GM23338 (cell line): Measurements from ENCODE around the gene SYCP2. TPM values are rescaled to one million over a fixed set of nuclear protein-coding genes. Genes with fewer than 3 reads are reported as not detected.

ENCODE experiments used
- ATAC-seq: fragments of 200-7000 bp; cut with Tn5 transposase; 3 replicates; pipeline ENCODE4 v1.9.1; 2020
- DNase-seq: peaks from one replicate; pipeline ENCODE4 v3.0.0-alpha.2; 2015; ENCODE audit warnings: low spot score
- H2AFZ ChIP-seq: fragments of 200-600 bp; sonication (generic); 2 replicates; pipeline ENCODE4 v1.8.0; 2016; ENCODE audit warnings: antibody characterized with exemption, mild to moderate bottlenecking, moderate library complexity
- H3F3A ChIP-seq: fragments of 200-600 bp; sonication (generic); replicated peaks from 2 replicates; pipeline ENCODE4 v1.8.0; 2017; ENCODE audit warnings: antibody characterized with exemption, mixed run types, low read depth
- H3K27ac ChIP-seq: fragments of 200-600 bp; sonication (generic); 2 replicates; pipeline ENCODE4 v1.6.1; 2016; ENCODE audit warnings: low read depth
- H3K27me3 ChIP-seq: fragments of 200-600 bp; sonication (generic); 2 replicates; pipeline ENCODE4 v1.8.0; 2016; ENCODE audit warnings: mild to moderate bottlenecking, mixed run types, moderate library complexity; ENCODE audit not compliant: insufficient read depth
- H3K36me3 ChIP-seq: fragments of 200-600 bp; sonication (generic); 2 replicates; pipeline ENCODE4 v1.8.0; 2016; ENCODE audit warnings: mild to moderate bottlenecking; ENCODE audit not compliant: insufficient read depth
- H3K4me1 ChIP-seq: fragments of 200-600 bp; sonication (generic); 2 replicates; pipeline ENCODE4 v1.8.0; 2016; ENCODE audit warnings: mild to moderate bottlenecking, moderate library complexity; ENCODE audit not compliant: insufficient read depth
- H3K4me2 ChIP-seq: fragments of 200-600 bp; sonication (generic); 2 replicates; pipeline ENCODE4 v1.7.1; 2017; ENCODE audit warnings: mixed run types
- H3K4me3 ChIP-seq: fragments of 200-600 bp; sonication (generic); 2 replicates; pipeline ENCODE4 v1.6.1; 2016; ENCODE audit warnings: mixed run types
- H3K79me2 ChIP-seq: fragments of 200-600 bp; sonication (generic); replicated peaks from 2 replicates; pipeline ENCODE4 v1.8.0; 2017; ENCODE audit warnings: mild to moderate bottlenecking; ENCODE audit not compliant: insufficient read depth
- H3K9me2 ChIP-seq: fragments of 200-600 bp; sonication (generic); 2 replicates; pipeline ENCODE4 v1.8.0; 2017; ENCODE audit not compliant: insufficient read depth
- H4K20me1 ChIP-seq: fragments of 200-600 bp; sonication (generic); replicated peaks from 2 replicates; pipeline ENCODE4 v1.8.0; 2017; ENCODE audit warnings: mild to moderate bottlenecking; ENCODE audit not compliant: insufficient read depth
- H3K27ac Mint-ChIP-seq: 2 replicates; pipeline ENCODE4 v1.8.0; 2020; ENCODE audit warnings: inconsistent platforms, mild to moderate bottlenecking, moderate library complexity, mixed read lengths
- H3K27me3 Mint-ChIP-seq: 3 replicates; pipeline ENCODE4 v1.8.0; 2022; ENCODE audit warnings: low read depth, mild to moderate bottlenecking, moderate library complexity, mixed read lengths, inconsistent platforms; ENCODE audit not compliant: insufficient read depth, poor library complexity
- H3K36me3 Mint-ChIP-seq: 3 replicates; pipeline ENCODE4 v1.8.0; 2021; ENCODE audit warnings: low read depth, mild to moderate bottlenecking, inconsistent platforms, moderate library complexity, mixed read lengths
- H3K4me1 Mint-ChIP-seq: 3 replicates; pipeline ENCODE4 v1.8.0; 2020; ENCODE audit warnings: mild to moderate bottlenecking, inconsistent platforms, mixed read lengths
- H3K4me3 Mint-ChIP-seq: 3 replicates; pipeline ENCODE4 v1.8.0; 2021; ENCODE audit warnings: moderate library complexity, mild to moderate bottlenecking, inconsistent platforms, mixed read lengths
- H3K9me3 Mint-ChIP-seq: 3 replicates; pipeline ENCODE4 v1.8.0; 2020; ENCODE audit warnings: moderate library complexity, mild to moderate bottlenecking, inconsistent platforms, mixed read lengths
- CTCF ChIP-seq, 2 experiments: fragments of 200-600 bp in 1 of 2; sonication (generic) in 1 of 2; conservative IDR thresholded peaks; 2 replicates each; pipeline versions ENCODE4 v1.5.1 to v1.6.1; 2016 to 2017; ENCODE audit warnings: antibody characterized with exemption in 2 of 2, low read depth in 2 of 2, mild to moderate bottlenecking in 2 of 2, moderate library complexity in 1 of 2
- ETS1 ChIP-seq: IDR thresholded peaks from 2 replicates; pipeline ENCODE4 v1.6.1; 2016; ENCODE audit warnings: antibody characterized with exemption
- EZH2phosphoT487 ChIP-seq: fragments of 200-600 bp; sonication (generic); IDR thresholded peaks from one replicate; pipeline ENCODE4 v1.8.1; 2018; ENCODE audit warnings: antibody characterized with exemption; ENCODE audit not compliant: unreplicated experiment
- REST ChIP-seq: IDR thresholded peaks from one replicate; pipeline ENCODE4 v1.6.1; 2018; ENCODE audit warnings: antibody characterized with exemption; ENCODE audit not compliant: unreplicated experiment
- STAT1 ChIP-seq: IDR thresholded peaks from one replicate; pipeline ENCODE4 v1.6.1; 2016; ENCODE audit warnings: antibody characterized with exemption; ENCODE audit not compliant: unreplicated experiment
- ZNF114 ChIP-seq: fragments of 250-450 bp; sonication (Bioruptor Pico); IDR thresholded peaks from 2 replicates; pipeline ENCODE4 v1.5.0; 2020; ENCODE audit warnings: mild to moderate bottlenecking, moderate library complexity
- polyA plus RNA-seq: library from polyadenylated mRNA; unstranded; fragments of >200 nt; fragmentation: Nextera tagmentation; extraction: Ambion mirVana; gene quantifications from 2 replicates; pipeline ENCODE4 v1.2.1, GENCODE V29; 2016
- total RNA-seq: library from RNA; depleted of rRNA; stranded (reverse); fragments of >200 nt; shearing (Covaris generic); gene quantifications from 2 replicates; pipeline ENCODE4 v1.2.3, GENCODE V29; 2014

SYCP2 gene
- total and polyA plus RNA-seq, 2 experiments from 2014 or later: 0.50 to 2.1 TPM

GRCh38 chr20:59948212-59948611, 14.8 kb upstream of the SYCP2 start (continued):
- TF ChIP-seq CTCF (conservative IDR thresholded peaks at IDR 0.05; ENCODE audit: low read depth in 2 of 2): no peak
- TF ChIP-seq REST: no peak

- Mint-ChIP-seq H3K36me3 (peaks cover 16% of the 10 kb centered on the region), H3K9me3 (no peaks in the 10 kb centered on the region), H3K4me1 (peaks cover 14% of the 10 kb centered on the region), H3K4me3 (no peak overlapping the region), H3K27ac (no peak overlapping the region), H3K27me3 (no peaks in the 10 kb centered on the region)
- Histone ChIP-seq H4K20me1 (no peaks in the 10 kb centered on the region), H3K27me3 (no peaks in the 10 kb centered on the region), H3K4me1 (peaks cover 6% of the 10 kb centered on the region), H3K4me3 (no peak overlapping the region), H3K27ac (no peak overlapping the region), H3F3A (no peaks in the 10 kb centered on the region), H3K4me2 (no peak overlapping the region), H2AFZ (no peak overlapping the region), H3K36me3 (peaks cover 15% of the 10 kb centered on the region; the same call in 1 of the 2 replicates), H3K79me2 (no peaks in the 10 kb centered on the region), H3K9me2 (no peaks in the 10 kb centered on the region)
- DNase-seq: no peak
- TF ChIP-seq EZH2phosphoT487: no peak
- no peak for TF ChIP-seq STAT1
- no peak for TF ChIP-seq ETS1
- no peak for TF ChIP-seq CTCF (conservative IDR thresholded peaks at IDR 0.05; ENCODE audit: low read depth in 2 of 2)
- TF ChIP-seq ZNF114 (CRISPR knock-in tag): no peak
- no peak for ATAC-seq
Observed at GRCh38 chr20:59947376-59947775, 13.9 kb upstream of the SYCP2 start.
